Hepatocyte (in vitro differentiated cells): ENCODE results near the gene ZNF536. TPM values are rescaled to one million over a fixed set of nuclear protein-coding genes. Genes with fewer than 3 reads are reported as not detected.

Source experiments
- DNase-seq: peaks from one replicate; pipeline ENCODE4 v3.0.0-alpha.2; 2016; ENCODE audit warnings: low spot score
- H2AFZ ChIP-seq: fragments of 200-600 bp; sonication (generic); 2 replicates; pipeline ENCODE4 v1.6.0; 2016; ENCODE audit warnings: antibody characterized with exemption, mild to moderate bottlenecking
- H3K27ac ChIP-seq: fragments of 200-600 bp; sonication (generic); 2 replicates; pipeline ENCODE4 v1.5.1; 2016; ENCODE audit warnings: mild to moderate bottlenecking
- H3K27me3 ChIP-seq: fragments of 200-600 bp; sonication (generic); 2 replicates; pipeline ENCODE4 v1.6.1; 2016
- H3K36me3 ChIP-seq: fragments of 200-600 bp; sonication (generic); replicated peaks from 2 replicates; pipeline ENCODE4 v1.5.1; 2016; ENCODE audit warnings: low read depth; ENCODE audit not compliant: insufficient read depth
- H3K4me1 ChIP-seq: fragments of 200-600 bp; sonication (generic); 2 replicates; pipeline ENCODE4 v1.5.1; 2016; ENCODE audit warnings: mild to moderate bottlenecking, moderate library complexity; ENCODE audit not compliant: insufficient read depth
- H3K4me2 ChIP-seq: fragments of 200-600 bp; sonication (generic); 2 replicates; pipeline ENCODE4 v1.6.0; 2016
- H3K4me3 ChIP-seq: fragments of 200-600 bp; sonication (generic); 2 replicates; pipeline ENCODE4 v1.5.1; 2016; ENCODE audit warnings: mild to moderate bottlenecking
- H3K79me2 ChIP-seq: fragments of 200-600 bp; sonication (generic); 2 replicates; pipeline ENCODE4 v1.6.0; 2017; ENCODE audit warnings: mild to moderate bottlenecking
- H3K9me2 ChIP-seq: fragments of 200-600 bp; sonication (generic); replicated peaks from 2 replicates; pipeline ENCODE4 v1.6.0; 2017; ENCODE audit warnings: mild to moderate bottlenecking; ENCODE audit not compliant: insufficient read depth
- H3K9me3 ChIP-seq: fragments of 200-600 bp; sonication (generic); 2 replicates; pipeline ENCODE4 v1.5.1; 2016; ENCODE audit warnings: low read depth, mild to moderate bottlenecking
- H4K20me1 ChIP-seq: fragments of 200-600 bp; sonication (generic); 2 replicates; pipeline ENCODE4 v1.6.0; 2016; ENCODE audit warnings: mild to moderate bottlenecking; ENCODE audit not compliant: insufficient read depth, poor library complexity, severe bottlenecking
- CTCF ChIP-seq: fragments of 200-600 bp; sonication (generic); IDR thresholded peaks from 2 replicates; pipeline ENCODE4 v1.5.1; 2016; ENCODE audit warnings: antibody characterized with exemption, mild to moderate bottlenecking; ENCODE audit not compliant: poor library complexity
- EZH2 ChIP-seq: fragments of 200-600 bp; sonication (generic); IDR thresholded peaks from 2 replicates; pipeline ENCODE4 v1.6.1; 2016; ENCODE audit warnings: antibody characterized with exemption, mild to moderate bottlenecking, borderline replicate concordance
- EZH2phosphoT487 ChIP-seq: fragments of 200-600 bp; sonication (generic); IDR thresholded peaks from one replicate; pipeline ENCODE4 v1.6.1; 2018; ENCODE audit warnings: antibody characterized with exemption, mild to moderate bottlenecking, low read depth, moderate library complexity; ENCODE audit not compliant: unreplicated experiment, severe bottlenecking
- WGBS: methylation state at CpG from one replicate; pipeline ENCODE4 v1.1.6; 2016; ENCODE audit warnings: low lambda C conversion rate; ENCODE audit errors: missing lambda C conversion rate; 5-methylcytosine and 5-hydroxymethylcytosine counted together
- polyA plus RNA-seq: library from polyadenylated mRNA; unstranded; fragments of >200 nt; fragmentation: Nextera tagmentation; extraction: Ambion mirVana; gene quantifications from 2 replicates; pipeline ENCODE4 v1.2.1, GENCODE V29; 2016
- total RNA-seq: library from RNA; depleted of rRNA; stranded (reverse); fragments of >200 nt; gene quantifications from 2 replicates; pipeline ENCODE4 v1.2.3, GENCODE V29; 2014

Gene ZNF536
- total and polyA plus RNA-seq, 2 experiments from 2014 or later: 4.1 to 7.5 TPM

GRCh38 chr19:30341611-30342201 lies 30.5 kb upstream of the ZNF536 start:
- Histone ChIP-seq H3K27me3 (no peaks in the 10 kb centered on the region), H3K4me2 (peak overlapping the region; percentile 12)

GRCh38 chr19:30342901-30343300 lies 29.3 kb upstream of the ZNF536 start:
- H3K27me3 ChIP-seq: no peaks in the 10 kb centered on the region
- no peak overlapping the region for H3K4me3 ChIP-seq
- H3K9me2 ChIP-seq: no peaks in the 10 kb centered on the region
- TF ChIP-seq EZH2phosphoT487: no peak
- TF ChIP-seq EZH2: no peak
- no peak for TF ChIP-seq CTCF
- H4K20me1 ChIP-seq: no peaks in the 10 kb centered on the region
- peaks cover 8% of the 10 kb centered on the region for H3K4me1 ChIP-seq
- H2AFZ ChIP-seq: no peak overlapping the region
- peak overlapping the region; percentile 45 for H3K27ac ChIP-seq
- H3K79me2 ChIP-seq: no peaks in the 10 kb centered on the region
- no peak for DNase-seq
- no peaks in the 10 kb centered on the region for H3K36me3 ChIP-seq
- 78% methylated on average over 3 of the region's 3 CpGs for WGBS
- H3K4me2 ChIP-seq: no peak overlapping the region
- H3K9me3 ChIP-seq: no peaks in the 10 kb centered on the region

More at GRCh38 chr19:30341611-30342201, 30.5 kb upstream of the ZNF536 start:
- H3K4me1 ChIP-seq: peaks cover 8% of the 10 kb centered on the region
- H3K79me2 ChIP-seq: no peaks in the 10 kb centered on the region
- no peaks in the 10 kb centered on the region for H3K9me2 ChIP-seq
- H4K20me1 ChIP-seq: no peaks in the 10 kb centered on the region
- H3K4me3 ChIP-seq: no peak overlapping the region
- no peaks in the 10 kb centered on the region for H3K9me3 ChIP-seq
- H3K36me3 ChIP-seq: no peaks in the 10 kb centered on the region
- H2AFZ ChIP-seq: no peak overlapping the region
- no peak for TF ChIP-seq EZH2phosphoT487
- no peak for TF ChIP-seq EZH2
- no peak for TF ChIP-seq CTCF
- DNase-seq: no peak
- H3K27ac ChIP-seq: peak overlapping the region; percentile 45

GRCh38 chr19:30344446-30345425 lies 27.4 kb upstream of the ZNF536 start:
- no peaks in the 10 kb centered on the region for H3K9me3 ChIP-seq
- H2AFZ ChIP-seq: no peak overlapping the region
- H3K27me3 ChIP-seq: peaks cover 4% of the 10 kb centered on the region
- H4K20me1 ChIP-seq: no peaks in the 10 kb centered on the region
- H3K4me2 ChIP-seq: no peak overlapping the region
- 90% methylated on average over 14 of the region's 14 CpGs for WGBS
- H3K79me2 ChIP-seq: no peaks in the 10 kb centered on the region
- no peaks in the 10 kb centered on the region for H3K9me2 ChIP-seq
- peaks cover 8% of the 10 kb centered on the region for H3K4me1 ChIP-seq
- no peaks in the 10 kb centered on the region for H3K36me3 ChIP-seq
- TF ChIP-seq CTCF: no peak
- TF ChIP-seq EZH2phosphoT487: no peak
- no peak for TF ChIP-seq EZH2
- no peak overlapping the region for H3K27ac ChIP-seq
- no peak for DNase-seq
- H3K4me3 ChIP-seq: no peak overlapping the region
